ENCODE results near the gene CCNYL1. TPM values are rescaled to one million over a fixed set of nuclear protein-coding genes. Genes with fewer than 3 reads are reported as not detected.
"Not testable (repeated sequence)": the region's sequence is repeated elsewhere in the genome, so short reads cannot be mapped to it uniquely, and the experiment has no call there.

Gene CCNYL1
- total RNA-seq, 6 experiments from 2014 or later = 7.1 to 11.9 (median 9.4) TPM

GRCh38 chr2:207694811-207695281 lies 16.6 kb upstream of the CCNYL1 start:
- Histone ChIP-seq H3K4me3 (no peak overlapping the region), H3K4me1 (no peaks in the 10 kb centered on the region), H3K9me3 (no peaks in the 10 kb centered on the region), H3K36me3 (no peaks in the 10 kb centered on the region), H3K27me3 (no peaks in the 10 kb centered on the region), H3K27ac (no peak overlapping the region)
- TF ChIP-seq POLR2A (IDR thresholded peaks at IDR 0.05) (no peak), CTCF (IDR thresholded peaks at IDR 0.05) (no peak)
- intact Hi-C loops (cut with DNase I) = loop anchor here in 1 of 2 donors (10.0 kb wide), 1 partner anchor 60 kb away; no protein-coding TSS in a partner anchor
- ATAC-seq (no peak), DNase-seq (no peak)
- WGBS (ENCODE audit: insufficient coverage, low coverage, low lambda C conversion rate, missing lambda C conversion rate) = 63% methylated on average over 4 of the region's 4 CpGs

GRCh38 chr2:207695293-207695692 lies 16.1 kb upstream of the CCNYL1 start:
- no peaks in the 10 kb centered on the region for H3K27me3 ChIP-seq
- intact Hi-C loops (cut with DNase I) = loop anchor here in 1 of 2 donors (10.0 kb wide), 1 partner anchor 60 kb away; no protein-coding TSS in a partner anchor
- 58% methylated on average over 4 of the region's 4 CpGs for WGBS (ENCODE audit: insufficient coverage, low coverage, low lambda C conversion rate, missing lambda C conversion rate)
- H3K4me3 ChIP-seq = no peak overlapping the region
- TF ChIP-seq CTCF (IDR thresholded peaks at IDR 0.05) = no peak
- H3K36me3 ChIP-seq = no peaks in the 10 kb centered on the region
- no peak for ATAC-seq
- H3K9me3 ChIP-seq = no peaks in the 10 kb centered on the region
- H3K27ac ChIP-seq = no peak overlapping the region
- H3K4me1 ChIP-seq = no peaks in the 10 kb centered on the region
- no peak for DNase-seq

GRCh38 chr2:207696911-207697310 lies 14.5 kb upstream of the CCNYL1 start:
- not testable (repeated sequence) for H3K4me3 ChIP-seq, H3K9me3 ChIP-seq, H3K4me1 ChIP-seq, H3K36me3 ChIP-seq, ATAC-seq, H3K27ac ChIP-seq, H3K27me3 ChIP-seq, DNase-seq
- WGBS (ENCODE audit: insufficient coverage, low coverage, low lambda C conversion rate, missing lambda C conversion rate) = 50% methylated on average over 2 of the region's 5 CpGs
- intact Hi-C loops (cut with DNase I) = loop anchor here in 1 of 2 donors (10.0 kb wide), 1 partner anchor 62 kb away; no protein-coding TSS in a partner anchor

GRCh38 chr2:207697411-207697810 lies 14.0 kb upstream of the CCNYL1 start:
- Histone ChIP-seq H3K27ac (no peak overlapping the region), H3K4me3 (no peak overlapping the region), H3K4me1 (no peaks in the 10 kb centered on the region), H3K36me3 (no peaks in the 10 kb centered on the region), H3K27me3 (no peaks in the 10 kb centered on the region), H3K9me3 (no peaks in the 10 kb centered on the region)
- intact Hi-C loops (cut with DNase I) = loop anchor here in 1 of 2 donors (10.0 kb wide), 1 partner anchor 63 kb away; no protein-coding TSS in a partner anchor
- no peak for DNase-seq
- no peak for ATAC-seq
- WGBS (ENCODE audit: insufficient coverage, low coverage, low lambda C conversion rate, missing lambda C conversion rate) = 100% methylated on average over 1 of the region's 1 CpG
- no peak for TF ChIP-seq CTCF (IDR thresholded peaks at IDR 0.05)
- no peak for TF ChIP-seq POLR2A (IDR thresholded peaks at IDR 0.05)

GRCh38 chr2:207698301-207698700 lies 13.1 kb upstream of the CCNYL1 start:
- ATAC-seq (peak in 3 of 4 donors; percentile 21 to 30 (median 23)), DNase-seq (no peak)
- no peaks in the 10 kb centered on the region for H3K27me3 ChIP-seq
- no peak overlapping the region for H3K27ac ChIP-seq
- H3K4me3 ChIP-seq = no peak overlapping the region
- TF ChIP-seq POLR2A (IDR thresholded peaks at IDR 0.05) (no peak), CTCF (IDR thresholded peaks at IDR 0.05) (no peak)
- intact Hi-C loops (cut with DNase I) = loop anchor here in 1 of 2 donors (10.0 kb wide), 1 partner anchor 64 kb away; no protein-coding TSS in a partner anchor
- H3K9me3 ChIP-seq = no peaks in the 10 kb centered on the region
- no peaks in the 10 kb centered on the region for H3K4me1 ChIP-seq
- 85% methylated on average over 4 of the region's 5 CpGs for WGBS (ENCODE audit: insufficient coverage, low coverage, low lambda C conversion rate, missing lambda C conversion rate)
- H3K36me3 ChIP-seq = no peaks in the 10 kb centered on the region

All from right lobe of liver (tissue), 6 donors.